ENCODE data around the gene FOLR2. TPM values are rescaled to one million over a fixed set of nuclear protein-coding genes. Genes with fewer than 3 reads are reported as not detected.

FOLR2 gene
- total RNA-seq, 6 experiments from 2014 or later, result 3.3 to 28.3 (median 8.6) TPM

GRCh38 chr11:72233056-72233772 lies 16.6 kb downstream of the FOLR2 start:
- peak in 1 of 3 donors; percentile 36 for DNase-seq
- H3K27me3 ChIP-seq, result no peaks in the 10 kb centered on the region
- no peak for ATAC-seq
- intact Hi-C loops (cut with DNase I), result no loop called here
- no peak overlapping the region for H3K27ac ChIP-seq
- H3K4me1 ChIP-seq, result no peaks in the 10 kb centered on the region
- no peak for TF ChIP-seq POLR2A (IDR thresholded peaks at IDR 0.05)
- TF ChIP-seq CTCF (IDR thresholded peaks at IDR 0.05), result no peak
- no peak overlapping the region for H3K4me3 ChIP-seq
- no peaks in the 10 kb centered on the region for H3K9me3 ChIP-seq
- no CpG with 5 or more reads among the region's 13 CpGs for WGBS (ENCODE audit: insufficient coverage, low coverage, low lambda C conversion rate, missing lambda C conversion rate)
- peaks cover 4 to 79% (median 24%) of the 10 kb centered on the region in 4 donors for H3K36me3 ChIP-seq

GRCh38 chr11:72233773-72234513 lies 17.3 kb downstream of the FOLR2 start:
- H3K36me3 ChIP-seq, result peaks cover 4 to 74% (median 24%) of the 10 kb centered on the region in 4 donors
- intact Hi-C loops (cut with DNase I), result no loop called here
- no peaks in the 10 kb centered on the region for H3K27me3 ChIP-seq
- WGBS (ENCODE audit: insufficient coverage, low coverage, low lambda C conversion rate, missing lambda C conversion rate), result 88% methylated on average over 7 of the region's 8 CpGs
- TF ChIP-seq POLR2A (IDR thresholded peaks at IDR 0.05), result no peak
- TF ChIP-seq CTCF (IDR thresholded peaks at IDR 0.05), result no peak
- ATAC-seq, result no peak
- peak in 1 of 3 donors; percentile 43 for DNase-seq
- H3K4me1 ChIP-seq, result no peaks in the 10 kb centered on the region
- H3K4me3 ChIP-seq, result no peak overlapping the region
- H3K27ac ChIP-seq, result no peak overlapping the region
- no peaks in the 10 kb centered on the region for H3K9me3 ChIP-seq

- intact Hi-C loops (cut with DNase I), result no loop called here
- WGBS (ENCODE audit: insufficient coverage, low coverage, low lambda C conversion rate, missing lambda C conversion rate), result 69% methylated on average over 3 of the region's 3 CpGs
- DNase-seq, result no peak
Observed at GRCh38 chr11:72234514-72234830, 17.9 kb downstream of the FOLR2 start.

GRCh38 chr11:72234920-72235319 lies 18.3 kb downstream of the FOLR2 start:
- H3K9me3 ChIP-seq, result no peaks in the 10 kb centered on the region
- peaks cover 0 to 9% (median 3%) of the 10 kb centered on the region in 4 donors for H3K4me1 ChIP-seq
- TF ChIP-seq CTCF (IDR thresholded peaks at IDR 0.05) (no peak), POLR2A (IDR thresholded peaks at IDR 0.05) (no peak)
- WGBS (ENCODE audit: insufficient coverage, low coverage, low lambda C conversion rate, missing lambda C conversion rate), result 100% methylated on average over 3 of the region's 4 CpGs
- intact Hi-C loops (cut with DNase I), result no loop called here
- H3K27me3 ChIP-seq, result no peaks in the 10 kb centered on the region
- ATAC-seq (no peak), DNase-seq (peak in 1 of 3 donors; percentile 33)
- H3K36me3 ChIP-seq, result peaks cover 4 to 64% (median 24%) of the 10 kb centered on the region in 4 donors
- no peak overlapping the region for H3K4me3 ChIP-seq
- H3K27ac ChIP-seq, result no peak overlapping the region

More at GRCh38 chr11:72234514-72234830, 17.9 kb downstream of the FOLR2 start:
- Histone ChIP-seq H3K4me1 (peaks cover 0 to 5% (median 2%) of the 10 kb centered on the region in 4 donors), H3K9me3 (no peaks in the 10 kb centered on the region), H3K27me3 (no peaks in the 10 kb centered on the region), H3K27ac (no peak overlapping the region), H3K36me3 (peaks cover 4 to 69% (median 24%) of the 10 kb centered on the region in 4 donors), H3K4me3 (no peak overlapping the region)
- ATAC-seq, result no peak
- no peak for TF ChIP-seq POLR2A (IDR thresholded peaks at IDR 0.05)
- TF ChIP-seq CTCF (IDR thresholded peaks at IDR 0.05), result no peak

Measured in right lobe of liver (tissue), 6 donors.